Lung (tissue), 12 donors: ENCODE measurements around the gene CHST9. TPM values are rescaled to one million over a fixed set of nuclear protein-coding genes. Genes with fewer than 3 reads are reported as not detected.
A peak's percentile ranks its signal among the peaks of the same experiment; 100 is the strongest.

Experiments used
- ATAC-seq: fragments of 200-7000 bp; cut with Tn5 transposase; one replicate; pipeline ENCODE4 v1.9.1; 2020; ENCODE audit warnings: moderate number of reproducible peaks; ENCODE audit not compliant: insufficient read depth, low FRiP score
- DNase-seq, 3 donors: peaks; one replicate each; pipeline ENCODE4 v3.0.0-alpha.2; 2013 to 2017
- H3K27ac ChIP-seq, 2 donors: one replicate each; pipeline ENCODE4 v1.5.1; 2013; ENCODE audit warnings: mild to moderate bottlenecking in 2 of 2, moderate library complexity in 2 of 2, control low read depth in 1 of 2, inconsistent platforms in 1 of 2, low read depth in 1 of 2, low read length in 1 of 2
- H3K27me3 ChIP-seq, 3 donors: one replicate each; pipeline ENCODE4 v1.5.1; 2013; ENCODE audit warnings: low read length in 2 of 3; ENCODE audit not compliant: control insufficient read depth in 3 of 3, insufficient read depth in 3 of 3
- H3K36me3 ChIP-seq, 4 donors: one replicate each; pipeline ENCODE4 v1.5.1; 2013; ENCODE audit warnings: low read length in 4 of 4, mild to moderate bottlenecking in 1 of 4, moderate library complexity in 1 of 4; ENCODE audit not compliant: control insufficient read depth in 4 of 4, insufficient read depth in 4 of 4
- H3K4me1 ChIP-seq, 5 donors: one replicate each; pipeline ENCODE4 v1.5.1; 2013; ENCODE audit warnings: low read length in 5 of 5, mild to moderate bottlenecking in 2 of 5, moderate library complexity in 1 of 5; ENCODE audit not compliant: control insufficient read depth in 5 of 5, insufficient read depth in 5 of 5
- H3K4me3 ChIP-seq: one replicate; pipeline ENCODE4 v1.5.1; 2013; ENCODE audit warnings: mild to moderate bottlenecking, control low read depth, moderate library complexity
- H3K9ac ChIP-seq, 2 donors: one replicate each; pipeline ENCODE4 v1.5.1; 2013; ENCODE audit warnings: low read length in 2 of 2, control low read depth in 1 of 2; ENCODE audit not compliant: insufficient read depth in 1 of 2
- H3K9me3 ChIP-seq, 4 donors: one replicate each; pipeline ENCODE4 v1.5.1; 2013; ENCODE audit warnings: low read length in 3 of 4, mild to moderate bottlenecking in 1 of 4, moderate library complexity in 1 of 4; ENCODE audit not compliant: control insufficient read depth in 4 of 4, insufficient read depth in 3 of 4
- CTCF ChIP-seq: IDR thresholded peaks from 2 replicates; pipeline ENCODE4 v1.5.1; 2012; ENCODE audit warnings: mild to moderate bottlenecking; ENCODE audit errors: control extremely low read depth, extremely low read depth
- WGBS, 2 donors: extraction: QIAGEN DNeasy Blood & Tissue Kit; methylation state at CpG; one replicate each; pipeline ENCODE4 v1.1.7; 2013; 5-methylcytosine and 5-hydroxymethylcytosine counted together
- polyA plus RNA-seq, 2 donors: library from polyadenylated mRNA; stranded (reverse); fragments of 200-250 nt; gene quantifications; one replicate each; pipeline ENCODE4 v1.2.1, GENCODE V29; 2013
- total RNA-seq, 2 donors: library from RNA; depleted of rRNA in 1 of 2; stranded (reverse); fragments of >200 nt in 1 of 2; gene quantifications; one replicate each; pipeline ENCODE4 v1.2.1, GENCODE V29; 2014 to 2021
- donor health status: control.
- donor health status: control.
- donor health status: Bipolar disorder and iron deficiency.
- donor health status: healthy.
- donor health status: DM: yes; HTN: yes; CAD: no.

CHST9 gene
- total and polyA plus RNA-seq, 4 donors, result 2.9 to 19.6 (median 9.8) TPM

DNA sequence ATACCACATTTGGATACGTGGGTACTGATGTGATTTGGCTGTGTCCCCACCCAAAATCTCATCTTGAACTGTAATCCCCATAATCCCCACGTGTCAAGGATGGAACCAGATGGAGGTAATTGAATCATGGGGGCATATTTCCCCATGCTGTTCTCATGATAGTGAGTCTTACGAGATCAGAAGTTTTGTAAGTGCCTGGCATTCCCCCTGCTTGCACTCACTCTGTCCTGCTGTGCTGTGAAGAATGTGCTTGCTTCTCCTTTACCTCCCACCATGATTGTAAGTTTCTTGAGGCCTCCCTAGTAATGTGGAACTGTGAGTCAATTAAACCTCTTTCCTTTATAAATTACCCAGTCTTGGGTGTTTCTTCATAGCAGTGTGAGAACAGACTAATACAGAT is 70.3 kb downstream of the CHST9 start:
- H3K27me3 ChIP-seq, result peaks cover 0 to 3% (median 0%) of the 10 kb centered on the region in 3 donors
- H3K9me3 ChIP-seq, result no peaks in the 10 kb centered on the region
- no peaks in the 10 kb centered on the region for H3K36me3 ChIP-seq
- H3K4me1 ChIP-seq, result peaks cover 0 to 3% (median 0%) of the 10 kb centered on the region in 5 donors
- no peak overlapping the region for H3K4me3 ChIP-seq
- no peak for ATAC-seq
- 60 to 75% methylated on average over 3 of the region's 3 CpGs for WGBS, 2 donors
- H3K27ac ChIP-seq, result no peak overlapping the region
- H3K9ac ChIP-seq, result no peak overlapping the region
- no peak for TF ChIP-seq CTCF
- no peak for DNase-seq

DNA sequence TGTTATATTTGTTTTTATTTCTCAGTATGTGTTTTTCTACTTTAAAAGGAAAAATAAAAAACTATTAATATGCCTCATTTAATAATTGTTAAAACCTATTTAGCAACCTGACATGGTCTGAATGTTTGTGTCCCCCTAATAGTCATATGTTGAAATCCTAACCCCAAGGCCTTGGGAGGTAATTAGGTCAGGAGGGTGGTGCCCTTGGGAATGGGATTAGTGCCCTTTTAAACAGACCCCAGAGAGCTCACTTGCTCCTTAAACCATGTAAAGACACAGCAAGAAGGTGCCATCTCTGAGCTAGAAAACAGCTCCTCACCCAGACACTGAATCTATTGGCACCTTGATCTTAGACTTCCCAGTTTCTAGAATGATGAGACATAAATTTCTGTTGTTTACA is 71.8 kb downstream of the CHST9 start:
- TF ChIP-seq CTCF, result no peak
- H3K9ac ChIP-seq, result no peak overlapping the region

DNA sequence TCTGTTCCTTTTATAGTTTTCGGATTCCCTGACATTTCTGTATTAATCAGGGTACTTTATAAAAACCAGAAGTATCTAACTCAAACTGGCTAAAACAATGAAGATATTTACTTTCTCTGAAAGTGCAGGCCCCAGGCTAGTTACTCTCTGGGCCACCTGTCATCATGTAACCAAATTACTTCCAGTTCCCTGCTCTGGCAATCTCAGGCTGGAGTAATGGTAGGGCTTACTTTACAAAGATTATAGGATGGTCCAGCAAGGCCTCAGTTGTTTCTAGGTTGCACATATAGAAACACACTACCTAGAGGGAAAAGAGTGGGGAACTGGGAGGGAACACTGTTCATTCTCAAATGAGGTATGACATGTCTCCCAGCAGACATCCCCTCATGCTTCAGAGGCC is 74.8 kb downstream of the CHST9 start:
- Histone ChIP-seq H3K27ac (no peak overlapping the region), H3K4me1 (no peaks in the 10 kb centered on the region), H3K9ac (no peak overlapping the region), H3K27me3 (no peaks in the 10 kb centered on the region), H3K4me3 (no peak overlapping the region), H3K9me3 (peaks cover 0 to 4% (median under 1%) of the 10 kb centered on the region in 4 donors), H3K36me3 (no peaks in the 10 kb centered on the region)
- ATAC-seq, result no peak
- no peak for TF ChIP-seq CTCF
- 83 to 86% methylated on average over 1 of the region's 1 CpG for WGBS, 2 donors
- DNase-seq, result no peak

More for the DNA sequence above, 71.8 kb downstream of the CHST9 start:
- H3K4me3 ChIP-seq, result no peak overlapping the region
- no peak overlapping the region for H3K27ac ChIP-seq
- ATAC-seq (no peak), DNase-seq (no peak)
- H3K27me3 ChIP-seq, result no peaks in the 10 kb centered on the region
- H3K36me3 ChIP-seq, result no peaks in the 10 kb centered on the region
- H3K9me3 ChIP-seq, result peaks cover 0 to 2% (median 0%) of the 10 kb centered on the region in 4 donors
- no peaks in the 10 kb centered on the region for H3K4me1 ChIP-seq

DNA sequence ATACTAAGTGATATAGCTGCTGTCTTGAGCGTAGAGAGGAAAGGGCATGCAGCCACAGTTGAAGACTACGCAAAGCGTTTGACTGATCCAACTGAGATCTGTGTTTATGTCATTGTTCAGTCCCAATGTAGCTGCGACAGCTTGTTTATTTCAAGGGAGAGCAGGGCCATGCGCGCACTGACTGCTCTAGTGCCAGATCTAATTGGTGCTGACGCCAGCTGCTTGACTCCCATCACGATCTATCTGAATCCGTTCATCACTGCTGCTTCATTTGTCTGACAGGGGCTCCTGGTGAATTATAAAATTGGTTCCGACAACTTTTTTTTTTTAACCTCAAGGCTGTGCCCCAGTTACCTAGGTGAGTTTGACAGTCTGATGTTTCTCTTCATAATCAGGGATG is 75.7 kb downstream of the CHST9 start:
- WGBS, 2 donors, result 70 to 82% methylated on average over 10 of the region's 10 CpGs

More for the DNA sequence above, 75.7 kb downstream of the CHST9 start:
- no peak overlapping the region for H3K9ac ChIP-seq
- no peaks in the 10 kb centered on the region for H3K27me3 ChIP-seq
- TF ChIP-seq CTCF, result no peak
- no peaks in the 10 kb centered on the region for H3K36me3 ChIP-seq
- ATAC-seq, result no peak
- DNase-seq, result peak; percentile 53 to 74 (median 69)
- no peaks in the 10 kb centered on the region for H3K4me1 ChIP-seq
- H3K4me3 ChIP-seq, result no peak overlapping the region
- H3K9me3 ChIP-seq, result peaks cover 0 to 4% (median under 1%) of the 10 kb centered on the region in 4 donors
- no peak overlapping the region for H3K27ac ChIP-seq
